ENCODE measurements around the gene CAMTA1.
"Not testable (repeated sequence)": the region's sequence is repeated elsewhere in the genome, so short reads cannot be mapped to it uniquely, and the experiment has no call there.

The CAMTA1 gene

GRCh38 chr1:6785318-6785727 lies at the start of gene CAMTA1:
Gene CAMTA1, plus strand, starts transcription at chr1:6785454. Its CDS starts 77 bp downstream, at chr1:6785531.
- DNase-seq (ENCODE audit: low read depth in 2 of 3, low spot score in 2 of 3): peak in 1 of 3 experiments; percentile 92

- DNase-seq (ENCODE audit: low read depth in 2 of 3, low spot score in 2 of 3): no peak
Observed at GRCh38 chr1:6738987-6739676, 46.1 kb upstream of the CAMTA1 start.

- not testable (repeated sequence) for DNase-seq (ENCODE audit: low read depth in 2 of 3, low spot score in 2 of 3)
Observed at GRCh38 chr1:6742676-6743188, 42.5 kb upstream of the CAMTA1 start.

- DNase-seq (ENCODE audit: low read depth in 2 of 3, low spot score in 2 of 3): no peak
Observed at GRCh38 chr1:6743189-6744101, 41.8 kb upstream of the CAMTA1 start.

- no peak for DNase-seq (ENCODE audit: low read depth in 2 of 3, low spot score in 2 of 3)
Observed at GRCh38 chr1:6745073-6745472, 40.2 kb upstream of the CAMTA1 start.

- no peak for DNase-seq (ENCODE audit: low read depth in 2 of 3, low spot score in 2 of 3)
Observed at GRCh38 chr1:6747674-6748073, 37.6 kb upstream of the CAMTA1 start.

- no peak for DNase-seq (ENCODE audit: low read depth in 2 of 3, low spot score in 2 of 3)
Observed at GRCh38 chr1:6750490-6750889, 34.8 kb upstream of the CAMTA1 start.

GRCh38 chr1:6753320-6754140 lies 31.7 kb upstream of the CAMTA1 start:
- DNase-seq (ENCODE audit: low read depth in 2 of 3, low spot score in 2 of 3): no peak

- no peak for DNase-seq (ENCODE audit: low read depth in 2 of 3, low spot score in 2 of 3)
Observed at GRCh38 chr1:6756457-6756856, 28.8 kb upstream of the CAMTA1 start.

- DNase-seq (ENCODE audit: low read depth in 2 of 3, low spot score in 2 of 3): no peak
Observed at GRCh38 chr1:6757719-6758435, 27.4 kb upstream of the CAMTA1 start.

GRCh38 chr1:6761196-6761737 lies 24.0 kb upstream of the CAMTA1 start:
- DNase-seq (ENCODE audit: low read depth in 2 of 3, low spot score in 2 of 3): no peak

- DNase-seq (ENCODE audit: low read depth in 2 of 3, low spot score in 2 of 3): no peak
Observed at GRCh38 chr1:6762060-6762459, 23.2 kb upstream of the CAMTA1 start.

- DNase-seq (ENCODE audit: low read depth in 2 of 3, low spot score in 2 of 3): no peak
Observed at GRCh38 chr1:6770751-6771440, 14.4 kb upstream of the CAMTA1 start.

GRCh38 chr1:6771441-6771769 lies 13.8 kb upstream of the CAMTA1 start:
- no peak for DNase-seq (ENCODE audit: low read depth in 2 of 3, low spot score in 2 of 3)

GRCh38 chr1:6774381-6774780 lies 10.9 kb upstream of the CAMTA1 start:
- DNase-seq (ENCODE audit: low read depth in 2 of 3, low spot score in 2 of 3): no peak

GRCh38 chr1:6775261-6776043 lies 9.8 kb upstream of the CAMTA1 start:
- DNase-seq (ENCODE audit: low read depth in 2 of 3, low spot score in 2 of 3): no peak

- no peak for DNase-seq (ENCODE audit: low read depth in 2 of 3, low spot score in 2 of 3)
Observed at GRCh38 chr1:6776389-6776788, 8.9 kb upstream of the CAMTA1 start.

GRCh38 chr1:6776895-6777294 lies 8.4 kb upstream of the CAMTA1 start:
- no peak for DNase-seq (ENCODE audit: low read depth in 2 of 3, low spot score in 2 of 3)

- DNase-seq (ENCODE audit: low read depth in 2 of 3, low spot score in 2 of 3): no peak
Observed at GRCh38 chr1:6777813-6778212, 7.4 kb upstream of the CAMTA1 start.
